ENCODE measurements around the gene SEC61A2. TPM values are rescaled to one million over a fixed set of nuclear protein-coding genes. Genes with fewer than 3 reads are reported as not detected.
"Not testable (repeated sequence)": the region's sequence is repeated elsewhere in the genome, so short reads cannot be mapped to it uniquely, and the experiment has no call there.

The SEC61A2 gene
- total RNA-seq, 4 donors from 2014 or later = 7.8 to 17.8 (median 13.3) TPM

DNA sequence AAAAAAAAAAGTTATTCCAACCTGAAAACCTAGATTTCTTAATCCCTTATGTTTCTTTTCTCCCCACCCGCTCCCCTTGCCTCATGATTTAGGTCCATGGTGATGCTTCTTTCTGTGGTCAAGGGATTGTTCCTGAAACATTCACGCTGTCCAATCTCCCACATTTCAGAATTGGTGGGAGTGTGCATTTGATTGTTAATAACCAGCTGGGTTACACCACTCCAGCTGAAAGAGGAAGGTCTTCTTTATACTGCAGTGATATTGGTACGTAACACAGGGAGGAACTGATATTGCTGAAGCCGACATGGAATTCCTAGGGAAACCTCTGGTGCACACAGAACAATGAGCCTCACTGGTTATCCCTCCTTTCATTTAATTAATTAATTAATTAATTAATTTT is 38.1 kb upstream of the SEC61A2 start:
- peaks cover 13 to 18% of the 10 kb centered on the region in 2 donors for H3K36me3 ChIP-seq
- no peak overlapping the region for H3K27ac ChIP-seq
- DNase-seq = no peak
- H3K4me1 ChIP-seq = no peaks in the 10 kb centered on the region
- H3K4me3 ChIP-seq (replicated peaks in 1 of 3) = no peak overlapping the region
- no peaks in the 10 kb centered on the region for H3K27me3 ChIP-seq
- WGBS, 2 donors = 89 to 97% methylated on average over 4 of the region's 4 CpGs
- no peak for TF ChIP-seq POLR2A (IDR thresholded peaks at IDR 0.05)
- TF ChIP-seq, protein P1, sequence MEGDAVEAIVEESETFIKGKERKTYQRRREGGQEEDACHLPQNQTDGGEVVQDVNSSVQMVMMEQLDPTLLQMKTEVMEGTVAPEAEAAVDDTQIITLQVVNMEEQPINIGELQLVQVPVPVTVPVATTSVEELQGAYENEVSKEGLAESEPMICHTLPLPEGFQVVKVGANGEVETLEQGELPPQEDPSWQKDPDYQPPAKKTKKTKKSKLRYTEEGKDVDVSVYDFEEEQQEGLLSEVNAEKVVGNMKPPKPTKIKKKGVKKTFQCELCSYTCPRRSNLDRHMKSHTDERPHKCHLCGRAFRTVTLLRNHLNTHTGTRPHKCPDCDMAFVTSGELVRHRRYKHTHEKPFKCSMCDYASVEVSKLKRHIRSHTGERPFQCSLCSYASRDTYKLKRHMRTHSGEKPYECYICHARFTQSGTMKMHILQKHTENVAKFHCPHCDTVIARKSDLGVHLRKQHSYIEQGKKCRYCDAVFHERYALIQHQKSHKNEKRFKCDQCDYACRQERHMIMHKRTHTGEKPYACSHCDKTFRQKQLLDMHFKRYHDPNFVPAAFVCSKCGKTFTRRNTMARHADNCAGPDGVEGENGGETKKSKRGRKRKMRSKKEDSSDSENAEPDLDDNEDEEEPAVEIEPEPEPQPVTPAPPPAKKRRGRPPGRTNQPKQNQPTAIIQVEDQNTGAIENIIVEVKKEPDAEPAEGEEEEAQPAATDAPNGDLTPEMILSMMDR (IDR thresholded peaks at IDR 0.05) = no peak
- no peaks in the 10 kb centered on the region for H3K9me3 ChIP-seq
- intact Hi-C loops (cut with DNase I) = no loop called here

DNA sequence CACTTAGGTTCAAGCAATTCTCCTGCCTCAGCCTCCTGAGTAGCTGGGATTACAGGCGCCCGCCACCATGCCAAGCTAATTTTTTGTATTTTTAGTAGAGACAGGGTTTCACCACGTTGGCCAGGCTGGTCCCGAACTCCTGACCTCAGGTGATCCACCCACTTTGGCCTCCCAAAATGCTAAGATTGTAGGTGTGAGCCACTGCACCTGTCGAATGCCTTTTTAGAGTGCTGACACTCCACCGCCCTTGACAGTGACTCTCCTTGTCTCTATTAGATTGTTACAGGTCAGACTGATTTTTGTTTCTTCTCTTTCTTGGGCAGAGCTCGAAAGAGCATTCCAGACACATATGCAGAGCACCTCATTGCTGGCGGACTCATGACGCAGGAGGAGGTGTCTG is 32.1 kb upstream of the SEC61A2 start:
- H3K27me3 ChIP-seq; H3K4me1 ChIP-seq; H3K4me3 ChIP-seq (replicated peaks in 1 of 3); H3K9me3 ChIP-seq; H3K27ac ChIP-seq; intact Hi-C loops (cut with DNase I); DNase-seq: not testable (repeated sequence)
- 91 to 95% methylated on average over 9 of the region's 9 CpGs for WGBS, 2 donors
- peaks cover 13 to 20% of the 10 kb centered on the region in 2 donors for H3K36me3 ChIP-seq

DNA sequence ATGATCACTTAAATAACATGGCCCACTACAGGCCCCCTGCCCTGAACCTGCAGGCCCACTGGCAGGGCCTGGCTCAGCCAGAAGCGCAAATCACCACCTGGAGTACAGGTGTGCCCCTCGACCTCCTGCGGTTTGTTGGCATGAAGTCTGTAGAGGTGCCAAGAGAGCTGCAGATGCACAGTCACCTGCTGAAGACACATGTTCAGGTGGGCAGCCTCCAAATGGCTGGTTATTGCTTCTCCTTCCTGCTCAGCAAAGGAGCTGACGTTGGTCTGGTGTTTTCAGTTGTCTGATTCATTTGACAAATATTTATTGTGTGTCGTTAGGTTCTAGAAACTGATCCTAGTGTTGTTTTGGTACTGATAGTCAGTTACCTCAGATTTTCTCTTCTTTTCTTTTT is 31.7 kb upstream of the SEC61A2 start:
- H3K36me3 ChIP-seq = peaks cover 13 to 23% of the 10 kb centered on the region in 2 donors
- intact Hi-C loops (cut with DNase I) = no loop called here
- no peaks in the 10 kb centered on the region for H3K9me3 ChIP-seq
- DNase-seq = no peak
- H3K4me1 ChIP-seq = no peaks in the 10 kb centered on the region
- no peaks in the 10 kb centered on the region for H3K27me3 ChIP-seq
- H3K4me3 ChIP-seq (replicated peaks in 1 of 3) = no peak overlapping the region
- WGBS, 2 donors = 91 to 98% methylated on average over 5 of the region's 5 CpGs
- H3K27ac ChIP-seq = no peak overlapping the region
- TF ChIP-seq POLR2A (IDR thresholded peaks at IDR 0.05) = no peak
- TF ChIP-seq, protein P1 (IDR thresholded peaks at IDR 0.05) = no peak

DNA sequence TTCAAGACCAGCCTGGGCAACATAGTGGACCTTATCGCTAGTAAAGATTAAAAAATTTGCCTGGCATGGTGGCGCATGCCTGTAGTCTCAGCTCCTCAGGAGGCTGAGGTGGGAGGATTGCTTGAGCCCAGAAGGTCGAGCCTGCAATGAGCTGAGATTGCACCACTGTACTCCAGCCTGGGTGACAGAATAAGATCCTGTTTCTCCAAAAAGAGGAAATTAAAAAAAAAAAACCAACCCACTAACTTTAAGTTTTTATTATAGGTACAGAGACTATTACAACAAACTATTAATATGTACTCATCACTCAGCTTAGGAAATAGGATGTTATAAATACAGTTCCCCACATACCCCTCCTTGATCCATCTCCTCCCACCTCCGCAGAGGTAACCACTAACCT is 30.5 kb upstream of the SEC61A2 start:
- Histone ChIP-seq H3K36me3 (peaks cover 11 to 27% of the 10 kb centered on the region in 2 donors), H3K4me3 (replicated peaks in 1 of 3) (no peak overlapping the region), H3K27me3 (no peaks in the 10 kb centered on the region), H3K9me3 (no peaks in the 10 kb centered on the region), H3K27ac (no peak overlapping the region), H3K4me1 (no peaks in the 10 kb centered on the region)
- TF ChIP-seq, protein P1 (IDR thresholded peaks at IDR 0.05) = no peak
- TF ChIP-seq POLR2A (IDR thresholded peaks at IDR 0.05) = no peak
- intact Hi-C loops (cut with DNase I) = no loop called here
- 92 to 97% methylated on average over 4 of the region's 4 CpGs for WGBS, 2 donors
- no peak for DNase-seq

DNA sequence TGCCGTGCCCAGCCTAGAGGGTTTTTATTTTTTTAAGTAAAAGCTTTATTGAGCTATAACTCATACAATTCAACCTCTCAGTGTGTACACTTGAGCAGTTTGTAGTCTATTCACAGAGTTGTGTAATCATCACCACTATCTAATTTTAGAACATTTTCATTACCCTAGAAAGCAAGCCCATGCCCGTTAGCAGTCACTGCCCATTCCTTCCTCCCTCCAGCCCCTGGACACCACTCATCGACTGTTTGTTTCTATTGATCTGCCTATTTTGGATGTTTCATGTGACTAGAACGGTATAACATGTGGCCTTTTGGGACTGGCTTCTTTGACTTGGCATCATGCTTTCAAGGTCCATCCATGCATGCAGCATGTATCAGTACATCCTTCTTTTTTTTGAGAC is 25.7 kb upstream of the SEC61A2 start:
- H3K9me3 ChIP-seq = no peaks in the 10 kb centered on the region
- no peak for DNase-seq
- no peaks in the 10 kb centered on the region for H3K4me1 ChIP-seq
- intact Hi-C loops (cut with DNase I) = no loop called here
- WGBS, 2 donors = 96 to 97% methylated on average over 4 of the region's 4 CpGs
- H3K4me3 ChIP-seq (replicated peaks in 1 of 3) = no peak overlapping the region
- peaks cover 29 to 39% of the 10 kb centered on the region in 2 donors for H3K36me3 ChIP-seq
- H3K27ac ChIP-seq = no peak overlapping the region
- H3K27me3 ChIP-seq = no peaks in the 10 kb centered on the region
- no peak for TF ChIP-seq POLR2A (IDR thresholded peaks at IDR 0.05)
- TF ChIP-seq, protein P1 (IDR thresholded peaks at IDR 0.05) = no peak

DNA sequence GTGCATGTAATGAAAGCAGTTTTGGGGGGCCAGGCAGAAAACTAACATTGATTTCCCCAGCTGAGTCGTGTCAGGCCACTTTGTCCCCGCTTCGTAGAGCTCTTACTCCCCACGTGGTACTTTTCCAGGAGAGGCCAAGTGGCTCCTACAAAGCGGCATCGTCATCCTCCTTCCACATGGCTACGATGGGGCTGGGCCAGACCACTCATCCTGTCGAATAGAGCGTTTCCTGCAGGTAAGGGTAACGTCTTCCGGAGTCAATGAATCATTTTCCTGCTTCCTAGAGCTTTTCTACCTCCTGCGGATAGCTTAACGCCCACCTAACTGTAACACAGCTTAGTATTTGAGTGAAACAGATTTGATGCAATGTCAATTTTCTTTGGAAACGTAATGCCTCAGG is 21.7 kb upstream of the SEC61A2 start:
- intact Hi-C loops (cut with DNase I) = no loop called here
- H3K4me3 ChIP-seq (replicated peaks in 1 of 3) = no peak overlapping the region
- H3K36me3 ChIP-seq = peaks cover 33 to 37% of the 10 kb centered on the region in 2 donors
- no peaks in the 10 kb centered on the region for H3K27me3 ChIP-seq
- H3K4me1 ChIP-seq = no peaks in the 10 kb centered on the region
- H3K27ac ChIP-seq = no peak overlapping the region
- no peaks in the 10 kb centered on the region for H3K9me3 ChIP-seq
- WGBS, 2 donors = 83 to 90% methylated on average over 14 of the region's 14 CpGs
- TF ChIP-seq, protein P1 (IDR thresholded peaks at IDR 0.05) = no peak
- no peak for TF ChIP-seq POLR2A (IDR thresholded peaks at IDR 0.05)
- DNase-seq = no peak
